GOT3 (cell line): ENCODE data around the gene ANAPC2.

Source experiments
- DNase-seq: peaks from one replicate; lab custom pipeline; 2025; ENCODE audit warnings: mixed read lengths; lab: John Stamatoyannopoulos, UW

The ANAPC2 gene

DNA sequence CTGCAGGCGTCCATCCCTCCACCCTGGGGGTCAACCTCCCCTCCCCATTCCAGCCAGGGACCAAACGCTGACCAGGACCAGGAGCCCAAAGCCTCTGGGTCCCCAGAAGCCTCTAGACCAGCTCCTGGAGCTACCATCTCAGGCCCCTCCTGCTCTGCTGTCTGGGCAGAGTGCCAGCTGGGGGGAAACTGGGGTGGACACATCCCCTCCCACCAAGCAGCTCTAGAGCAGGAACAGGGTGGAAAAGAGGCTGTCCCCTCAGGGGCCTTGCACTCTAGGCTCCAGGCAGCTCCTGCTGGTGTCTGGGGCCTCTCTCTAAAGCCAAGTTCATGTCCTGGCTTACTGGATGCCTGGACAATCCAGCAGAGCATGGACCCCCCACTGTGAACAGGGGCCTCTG is 4.5 kb upstream of the ANAPC2 start:
- no peak for DNase-seq

- no peak for DNase-seq
Measured at GRCh38 chr9:137192448-137192780, 4.1 kb upstream of the ANAPC2 start.

GRCh38 chr9:137191691-137192447 is 3.5 kb upstream of the ANAPC2 start:
- DNase-seq, result no peak

- no peak for DNase-seq
Measured at GRCh38 chr9:137191245-137191644, 2.9 kb upstream of the ANAPC2 start.

DNA sequence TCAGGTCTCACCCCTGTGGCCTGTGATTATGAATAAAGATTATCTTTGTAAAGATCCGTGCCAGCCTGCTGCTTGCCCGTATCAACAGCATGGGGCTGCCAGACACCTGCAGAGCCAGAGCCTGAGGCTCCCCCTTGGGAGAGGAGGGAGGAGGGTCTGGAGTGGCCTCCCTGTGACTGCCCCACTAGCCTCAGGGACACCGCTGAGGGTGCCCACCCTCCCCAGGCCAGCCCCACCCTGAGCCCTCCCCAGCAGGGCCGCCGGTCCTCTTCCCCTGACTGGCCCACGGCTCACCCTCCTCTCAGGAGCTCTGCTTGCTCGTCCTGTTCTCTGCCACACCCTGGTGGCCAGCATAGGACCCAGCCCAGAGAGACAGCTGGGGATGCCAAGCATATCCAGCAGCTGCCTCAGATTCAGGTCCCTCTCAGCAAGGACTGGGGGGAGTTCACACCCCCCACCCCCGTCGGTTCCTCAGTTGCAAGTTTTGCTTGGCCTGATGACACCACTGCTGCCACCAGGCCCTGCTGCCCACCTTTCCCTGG is 2.0 kb upstream of the ANAPC2 start:
- DNase-seq, result no peak

DNA sequence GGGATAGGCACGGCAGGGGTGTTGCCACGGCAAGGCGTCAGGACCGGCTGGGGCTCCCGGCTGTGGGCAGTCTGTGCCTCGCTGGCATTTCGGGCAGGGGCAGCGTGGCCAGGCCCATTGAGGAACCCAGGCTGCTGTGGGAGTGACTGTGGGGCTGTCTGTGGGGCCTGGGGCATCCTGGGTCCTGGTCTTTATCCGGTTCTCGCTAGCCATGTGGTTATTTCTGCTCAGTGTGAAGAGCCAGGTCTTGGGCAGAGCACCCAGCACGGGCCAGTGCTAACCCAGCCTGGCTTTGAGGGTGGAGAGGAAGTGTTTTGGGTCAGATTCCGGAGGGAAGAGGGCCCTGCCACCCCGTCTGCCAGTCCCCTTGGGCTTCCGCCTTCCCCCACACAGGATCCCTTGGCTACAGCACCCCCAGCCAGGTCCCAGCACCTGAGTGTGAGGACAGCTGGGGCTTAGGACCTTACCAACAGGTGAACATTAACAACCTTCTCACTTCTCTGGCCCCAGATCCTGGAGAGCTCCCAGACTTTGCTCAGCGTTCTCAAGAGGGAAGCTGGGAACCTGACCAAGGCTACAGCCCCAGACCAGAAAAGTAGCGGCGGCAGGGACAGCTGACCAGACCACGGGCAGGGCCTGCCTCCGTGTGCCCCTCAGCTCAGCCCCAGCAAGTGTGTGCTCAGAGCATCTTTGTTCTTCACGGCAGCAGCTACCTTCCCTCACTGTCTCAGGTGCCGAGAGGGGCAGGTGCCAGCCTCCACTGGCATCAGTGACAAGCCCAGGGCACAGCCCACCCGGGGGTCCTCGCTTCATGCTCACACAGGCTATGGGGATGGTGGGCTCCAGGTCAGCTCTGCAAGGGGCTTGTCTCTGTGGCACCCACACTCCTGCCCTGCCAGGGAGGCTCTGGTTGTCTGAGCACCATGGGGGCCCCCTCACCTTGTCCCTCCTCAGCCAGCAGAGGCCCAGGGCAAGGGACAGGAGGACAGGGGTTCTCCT is 1.2 kb upstream of the ANAPC2 start:
- DNase-seq, result no peak

DNA sequence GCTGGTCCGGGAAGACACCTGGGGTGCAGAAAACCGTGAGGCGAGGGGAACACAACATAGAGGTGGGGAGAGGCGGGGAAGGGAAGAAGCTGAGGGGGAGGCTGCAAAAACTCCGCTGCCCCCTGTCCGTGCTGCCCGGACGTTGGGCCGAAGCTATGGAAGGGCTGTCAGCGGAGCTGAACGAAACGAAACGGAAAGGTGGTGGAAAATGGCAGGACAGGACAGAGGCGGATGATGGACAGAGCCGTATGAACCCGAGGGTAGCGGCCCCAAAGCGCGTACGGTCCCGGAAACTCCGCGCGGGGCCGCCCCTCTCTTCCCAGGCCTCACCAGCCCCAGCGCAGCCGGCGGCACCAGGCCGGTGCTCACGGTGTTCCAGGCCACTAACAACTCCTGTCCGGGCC is 272 bp downstream of the ANAPC2 start:
- DNase-seq, result no peak

GRCh38 chr9:137187386-137187785 is 974 bp downstream of the ANAPC2 start:
- DNase-seq, result no peak

- no peak for DNase-seq
Measured at GRCh38 chr9:137186385-137186784, 2.0 kb downstream of the ANAPC2 start.

- no peak for DNase-seq
Measured at GRCh38 chr9:137185921-137186320, 2.4 kb downstream of the ANAPC2 start.

DNA sequence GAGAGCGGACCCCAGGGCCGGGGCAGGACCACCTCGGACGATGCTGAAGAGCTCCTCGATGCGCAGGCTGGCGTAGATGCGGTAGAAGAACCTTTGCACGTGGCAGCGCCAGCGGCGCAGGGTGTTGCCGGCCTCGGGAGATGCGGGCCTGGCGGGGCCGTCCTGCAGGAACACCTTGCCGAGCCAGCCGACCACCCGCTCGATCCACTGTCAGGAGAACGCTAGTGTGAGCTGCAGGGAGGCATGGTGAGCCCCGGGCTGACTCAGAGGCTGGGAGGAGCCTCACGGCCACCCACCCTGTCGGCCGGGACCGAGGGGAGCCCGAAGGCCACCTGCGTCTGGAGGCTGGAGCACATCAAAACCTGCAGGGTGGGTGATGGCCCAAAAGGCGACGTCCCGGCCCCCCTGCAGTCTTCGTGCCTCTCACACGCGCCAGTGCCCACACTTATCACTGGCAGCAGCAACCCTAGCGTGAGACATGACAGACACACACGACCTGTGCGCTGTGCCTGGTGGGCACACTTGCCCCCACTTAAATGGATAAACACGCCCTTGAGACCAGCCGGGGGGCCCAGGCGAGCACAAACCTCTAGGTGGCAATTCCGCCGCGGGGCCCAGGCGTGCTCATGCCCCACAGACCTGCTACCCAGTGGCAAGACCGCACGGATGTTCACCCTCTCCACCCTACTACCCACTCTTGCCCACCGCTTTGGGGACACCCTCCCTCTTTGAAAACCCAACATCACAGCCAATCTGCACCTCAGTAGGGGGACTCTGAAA is 3.3 kb downstream of the ANAPC2 start:
- DNase-seq, result no peak

DNA sequence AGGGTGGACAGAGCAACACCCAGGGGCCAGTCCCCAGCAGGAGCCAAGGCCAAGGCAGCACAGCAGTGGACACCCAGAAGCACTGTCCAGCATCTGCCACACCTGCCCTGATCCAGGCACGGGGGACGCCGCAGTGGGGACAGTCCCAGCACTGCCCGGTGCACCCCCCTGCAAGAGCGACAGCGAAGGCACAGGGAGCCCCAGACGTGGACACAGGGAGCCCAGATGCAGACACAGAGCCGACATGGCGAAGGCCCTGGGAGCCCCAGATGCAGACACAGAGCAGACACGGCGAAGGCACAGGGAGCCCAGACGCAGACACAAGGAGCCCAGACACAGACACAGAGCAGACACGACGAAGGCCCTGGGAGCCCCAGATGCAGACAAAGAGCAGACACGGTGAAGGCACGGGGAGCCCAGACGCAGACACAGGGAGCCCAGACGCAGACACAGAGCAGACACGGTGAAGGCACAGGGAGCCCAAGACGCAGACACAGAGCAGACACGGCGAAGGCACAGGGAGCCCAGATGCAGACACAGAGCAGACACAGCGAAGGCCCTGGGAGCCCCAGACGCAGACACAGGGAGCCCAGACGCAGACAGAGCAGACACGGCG is 4.3 kb downstream of the ANAPC2 start:
- DNase-seq, result no peak

- DNase-seq, result no peak
Measured at GRCh38 chr9:137182836-137183235, 5.5 kb downstream of the ANAPC2 start.

DNA sequence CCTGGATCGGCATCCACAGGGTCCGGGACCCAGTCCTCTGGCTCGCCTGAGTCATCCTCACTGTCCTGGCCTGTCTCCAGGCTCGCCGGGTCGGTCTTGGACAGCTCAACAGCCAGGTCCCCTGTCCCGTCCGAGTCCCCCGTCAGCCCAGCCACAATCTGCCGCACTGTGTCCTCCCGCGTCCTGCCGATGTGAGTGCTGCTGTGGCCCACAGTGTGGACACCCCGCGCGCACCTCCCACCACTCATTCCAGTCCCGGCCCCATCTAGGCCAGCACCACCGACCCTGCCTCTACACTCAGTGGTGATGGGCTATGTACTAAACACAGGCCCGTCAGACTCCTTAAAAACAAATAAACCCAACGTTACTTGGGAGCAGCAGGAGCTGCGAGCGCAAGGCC is 6.7 kb downstream of the ANAPC2 start:
- no peak for DNase-seq

- DNase-seq, result no peak
Measured at GRCh38 chr9:137180491-137180890, 7.9 kb downstream of the ANAPC2 start.

DNA sequence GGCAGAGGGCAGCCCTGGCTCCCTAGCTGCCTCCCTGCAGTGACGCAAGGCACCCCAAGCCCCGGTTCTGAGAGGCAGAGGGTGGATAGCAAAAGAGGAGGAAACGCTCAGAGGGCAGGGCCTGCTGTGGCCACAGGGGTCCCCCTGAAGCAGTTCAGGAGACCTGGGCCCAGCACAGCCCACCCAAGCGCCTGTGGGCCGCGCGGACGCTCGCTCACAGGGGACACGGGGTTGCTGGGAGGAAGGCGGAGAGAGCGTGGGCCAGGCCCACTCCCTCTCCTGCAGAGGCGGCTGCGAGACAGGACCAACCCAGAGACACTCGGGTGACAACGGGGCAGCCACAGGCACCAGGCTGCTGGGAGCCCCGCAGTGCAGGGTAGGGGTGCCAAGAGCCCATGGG is 8.6 kb downstream of the ANAPC2 start:
- no peak for DNase-seq

- DNase-seq, result no peak
Measured at GRCh38 chr9:137178939-137179630, 9.3 kb downstream of the ANAPC2 start.

DNA sequence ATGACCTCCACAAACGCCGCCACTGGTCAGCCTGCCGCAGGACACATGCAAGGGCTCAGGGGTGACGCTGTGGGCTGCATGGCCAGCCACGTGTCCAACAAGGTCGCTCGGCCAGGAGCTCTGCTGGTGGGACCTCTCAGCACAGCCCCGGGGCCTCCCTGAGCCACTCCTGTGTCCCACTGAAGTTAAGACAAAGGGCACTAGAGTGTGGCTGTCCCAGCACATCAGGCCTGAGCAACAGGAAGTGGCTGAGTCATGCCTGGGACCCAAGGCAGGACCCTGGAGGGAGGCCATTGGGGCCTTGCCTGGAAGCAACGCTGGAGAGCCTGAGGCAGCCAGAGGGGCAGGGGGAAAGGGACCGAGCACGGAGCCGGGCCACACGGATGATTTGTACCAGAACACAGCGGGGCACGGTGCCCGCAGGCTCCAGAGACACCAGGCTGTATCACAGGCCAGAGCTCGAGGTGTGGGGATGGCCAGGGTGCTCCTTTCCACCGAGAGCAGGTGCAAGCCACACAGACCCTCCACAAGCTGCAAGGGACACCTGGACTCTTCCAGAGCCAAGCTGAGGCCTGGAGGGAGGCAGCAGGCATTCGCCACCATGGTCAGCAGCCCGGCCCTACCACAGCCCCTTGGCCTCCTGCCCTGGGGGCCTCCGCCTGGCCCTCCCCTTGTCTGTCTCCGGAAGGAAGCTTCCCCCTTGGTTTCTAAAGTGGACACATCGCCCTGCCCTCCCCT is 10.0 kb downstream of the ANAPC2 start:
- DNase-seq, result no peak

- no peak for DNase-seq
Measured at GRCh38 chr9:137176302-137177182, 11.8 kb downstream of the ANAPC2 start.
